Forelimb muscle (tissue), 1 donor: ENCODE data around the gene GNB5. TPM values are rescaled to one million over a fixed set of nuclear protein-coding genes. Genes with fewer than 3 reads are reported as not detected.

ENCODE experiments used
- DNase-seq: peaks from one replicate; pipeline ENCODE4 v3.0.0-alpha.2; 2013; ENCODE audit warnings: low read depth
- polyA plus RNA-seq: library from polyadenylated mRNA; unstranded; fragments of 120-200 nt; gene quantifications from one replicate; pipeline ENCODE4 v1.2.1, GENCODE V29; 2013; ENCODE audit not compliant: insufficient read length

GNB5 gene
- polyA plus RNA-seq, 1 donor, result 5.5 TPM

- no peak for DNase-seq
Observed at GRCh38 chr15:52144656-52145178, 46.5 kb downstream of the GNB5 start.

DNA sequence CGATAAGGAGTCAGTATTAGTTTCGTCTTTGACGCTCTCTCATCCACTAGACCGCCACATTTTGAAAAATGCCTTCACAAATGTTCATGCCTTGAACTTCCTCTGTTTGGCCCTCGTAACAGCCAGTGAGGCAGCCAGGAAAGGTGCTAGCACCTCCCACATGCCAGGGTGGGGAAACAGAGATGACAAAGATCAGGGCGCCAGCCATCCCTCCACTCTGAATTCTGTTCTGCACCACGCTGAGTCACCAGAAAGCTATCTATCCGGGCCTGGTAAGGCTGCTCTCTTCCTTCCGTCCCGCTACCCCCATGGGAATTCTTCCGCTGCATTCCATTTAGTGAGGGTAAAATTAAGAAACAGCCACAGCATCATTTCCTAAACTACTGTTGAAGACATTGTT lies 47.3 kb downstream of the GNB5 start:
- no peak for DNase-seq

DNA sequence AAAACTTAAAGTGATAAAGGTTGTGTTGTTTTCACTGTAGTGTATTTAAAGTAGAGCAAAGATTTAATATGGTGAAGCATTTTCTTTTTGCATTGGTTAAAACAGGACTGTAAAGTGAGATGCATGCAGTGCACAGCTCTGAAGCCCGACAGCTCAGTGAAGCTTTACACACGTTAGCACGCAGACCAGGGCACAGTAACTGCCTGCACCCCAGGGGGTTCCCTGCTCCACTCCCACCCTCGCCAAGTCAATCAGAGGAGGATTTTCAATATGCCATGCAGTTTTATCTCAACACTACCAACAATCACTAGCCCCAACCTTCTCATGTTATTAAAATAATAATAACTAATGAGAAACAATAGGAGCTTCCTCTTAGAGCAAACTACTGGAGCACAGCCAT lies 50.5 kb downstream of the GNB5 start:
- no peak for DNase-seq

DNA sequence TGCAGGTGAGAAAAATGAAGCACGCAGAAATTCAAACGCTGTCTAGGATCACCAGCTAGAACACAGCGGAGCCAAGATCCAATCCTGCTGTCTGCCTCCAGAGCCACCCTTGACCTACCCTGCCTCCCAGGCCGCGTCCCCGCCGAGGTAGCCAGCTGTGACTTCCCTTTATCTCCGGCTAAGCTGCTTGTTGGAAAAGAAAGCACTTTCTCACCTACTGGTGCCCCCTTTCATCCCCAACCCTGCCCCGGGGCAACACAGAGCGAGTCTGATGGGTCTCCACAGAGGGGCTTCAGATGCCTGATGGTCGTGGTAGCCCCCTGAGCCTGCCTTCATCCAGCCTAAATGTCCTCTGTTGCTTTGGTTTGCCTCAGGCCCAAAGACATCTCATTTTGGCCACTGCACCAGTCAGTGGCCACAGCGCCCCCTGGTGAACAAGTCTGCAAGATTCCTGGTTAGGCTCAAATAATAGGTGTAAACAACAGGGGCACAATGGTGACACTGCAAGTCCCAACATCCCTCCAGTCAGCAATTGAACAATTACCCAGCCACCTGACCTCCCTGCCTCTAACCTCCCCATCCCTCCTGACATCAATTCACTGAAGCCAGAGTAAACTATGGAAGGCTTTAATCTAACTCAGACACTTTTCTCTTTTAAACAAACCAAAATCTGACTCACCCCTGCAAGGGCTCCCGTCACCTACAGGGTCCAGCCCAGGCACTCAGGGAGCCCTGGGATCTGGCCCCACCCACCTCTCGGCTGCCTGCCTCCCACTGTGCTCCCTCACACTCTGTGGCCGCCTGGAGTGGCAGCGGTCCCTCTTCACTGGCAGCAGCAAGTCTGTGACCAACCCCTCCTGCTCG lies 51.4 kb downstream of the GNB5 start:
- no peak for DNase-seq

DNA sequence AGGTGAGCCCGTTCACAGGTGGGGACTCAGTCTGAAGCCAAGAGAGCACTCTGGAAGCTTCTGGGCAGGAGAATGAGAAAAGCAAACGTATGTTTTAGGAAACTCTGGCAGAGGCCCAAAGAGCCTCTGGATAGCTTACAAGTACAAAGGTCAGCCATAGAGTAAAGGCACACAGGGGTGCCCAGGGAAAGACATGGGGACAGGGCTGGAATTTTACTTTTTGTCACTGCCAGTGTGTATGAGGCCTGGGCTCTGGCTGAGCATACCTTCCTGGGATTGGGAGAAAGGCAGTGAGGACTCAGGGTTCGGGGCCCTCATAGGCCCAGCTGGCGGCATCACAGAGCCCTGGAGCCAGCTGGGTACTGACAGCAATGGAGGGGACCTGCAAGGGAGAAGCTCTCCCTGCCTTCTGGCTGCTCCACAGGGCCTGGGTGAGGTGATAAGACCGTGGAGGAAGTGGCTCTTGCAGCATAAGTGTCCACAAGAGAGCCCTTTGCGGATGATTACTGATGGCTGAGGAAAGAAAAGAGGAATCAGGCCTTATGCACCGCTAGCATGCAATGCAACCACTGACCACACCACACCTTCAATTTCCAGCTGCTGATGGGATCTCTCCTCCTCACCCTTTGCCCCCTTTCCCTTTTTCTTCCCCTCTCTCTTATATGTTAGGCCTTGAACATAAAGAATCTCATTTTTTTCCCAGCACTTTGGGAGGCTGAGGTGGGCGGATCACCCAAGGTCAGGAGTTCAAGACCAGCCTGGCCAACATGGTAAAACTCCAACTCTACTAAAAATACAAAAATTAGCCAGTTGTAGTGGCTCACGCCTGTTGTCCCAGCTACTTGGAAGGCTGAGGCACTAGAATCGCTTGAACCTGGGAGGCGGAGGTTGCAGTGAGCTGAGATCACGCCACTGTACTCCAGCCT lies 53.5 kb downstream of the GNB5 start:
- DNase-seq, result no peak

GRCh38 chr15:52136442-52136980 lies 54.7 kb downstream of the GNB5 start:
- DNase-seq, result no peak

GRCh38 chr15:52134502-52135144 lies 56.6 kb downstream of the GNB5 start:
- DNase-seq, result no peak

DNA sequence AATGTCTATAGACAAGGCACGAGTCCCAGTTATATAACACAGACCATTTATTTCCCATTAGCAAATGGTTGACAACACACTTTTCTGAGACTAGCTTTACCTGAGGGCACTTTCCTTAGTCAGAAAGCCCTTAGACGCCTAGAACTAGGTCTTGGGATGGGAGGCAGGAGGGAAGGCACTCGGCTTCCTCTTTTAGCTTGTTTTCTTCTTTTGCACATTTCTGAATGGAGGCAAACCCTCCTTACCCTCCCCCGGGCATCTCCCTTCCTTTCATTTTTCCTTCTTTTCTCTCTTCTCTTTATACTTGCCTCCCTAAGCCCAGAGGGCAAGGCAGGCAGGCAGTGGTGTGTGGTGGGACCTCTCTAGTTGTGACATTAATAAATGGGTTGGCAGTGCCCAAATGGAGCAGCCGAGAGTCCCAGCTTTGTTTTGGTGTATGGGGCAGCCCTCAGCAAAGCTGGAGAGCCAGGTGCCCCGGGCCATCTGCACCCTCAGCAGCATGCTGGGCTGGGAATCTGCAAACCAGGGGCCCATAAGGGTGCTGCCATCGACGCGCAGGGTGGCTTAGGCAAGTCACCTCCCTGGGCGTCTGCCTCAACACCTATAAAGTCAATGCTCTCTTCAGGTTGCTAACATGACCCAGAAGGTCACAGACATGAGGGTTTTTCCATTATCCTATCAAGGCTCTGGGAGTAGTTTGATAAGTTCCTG lies 57.5 kb downstream of the GNB5 start:
- no peak for DNase-seq

DNA sequence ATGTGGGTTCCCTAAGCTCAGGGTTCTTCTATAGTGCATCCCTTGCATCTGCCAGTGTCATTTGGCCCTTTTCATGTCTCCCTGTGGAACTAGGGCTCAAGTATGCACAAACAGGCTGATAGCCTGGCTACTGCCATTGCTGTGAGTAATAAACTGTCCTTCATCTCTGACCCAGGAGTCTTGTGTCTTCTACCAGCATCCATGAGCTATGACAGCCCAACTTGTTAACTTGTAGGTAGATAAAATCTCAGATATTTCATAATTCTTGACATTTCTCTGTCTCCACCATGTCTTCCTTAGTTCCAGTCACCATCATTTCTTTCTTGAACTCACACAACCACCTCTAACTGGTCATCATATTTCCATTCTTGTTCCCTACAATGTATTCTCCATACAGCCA lies 59.1 kb downstream of the GNB5 start:
- no peak for DNase-seq

DNA sequence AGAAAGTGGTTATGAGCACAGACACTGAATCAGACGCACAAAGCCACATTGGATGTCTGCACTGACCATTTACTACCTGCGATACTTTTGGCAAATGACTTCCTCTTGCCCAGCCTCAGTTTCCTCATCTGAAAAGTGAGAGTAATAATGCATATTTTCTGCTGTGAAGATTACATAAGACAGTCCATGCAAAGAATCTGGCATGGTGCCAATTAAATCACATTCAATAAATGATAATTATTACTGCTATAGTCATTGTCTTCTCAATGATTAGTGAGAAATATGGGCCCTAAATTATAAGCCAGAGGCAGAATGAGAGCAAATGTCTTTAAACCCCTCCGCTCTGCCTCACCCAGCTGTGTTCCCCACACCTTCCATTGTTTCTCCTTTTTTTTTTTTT lies 62.6 kb downstream of the GNB5 start:
- DNase-seq, result no peak

DNA sequence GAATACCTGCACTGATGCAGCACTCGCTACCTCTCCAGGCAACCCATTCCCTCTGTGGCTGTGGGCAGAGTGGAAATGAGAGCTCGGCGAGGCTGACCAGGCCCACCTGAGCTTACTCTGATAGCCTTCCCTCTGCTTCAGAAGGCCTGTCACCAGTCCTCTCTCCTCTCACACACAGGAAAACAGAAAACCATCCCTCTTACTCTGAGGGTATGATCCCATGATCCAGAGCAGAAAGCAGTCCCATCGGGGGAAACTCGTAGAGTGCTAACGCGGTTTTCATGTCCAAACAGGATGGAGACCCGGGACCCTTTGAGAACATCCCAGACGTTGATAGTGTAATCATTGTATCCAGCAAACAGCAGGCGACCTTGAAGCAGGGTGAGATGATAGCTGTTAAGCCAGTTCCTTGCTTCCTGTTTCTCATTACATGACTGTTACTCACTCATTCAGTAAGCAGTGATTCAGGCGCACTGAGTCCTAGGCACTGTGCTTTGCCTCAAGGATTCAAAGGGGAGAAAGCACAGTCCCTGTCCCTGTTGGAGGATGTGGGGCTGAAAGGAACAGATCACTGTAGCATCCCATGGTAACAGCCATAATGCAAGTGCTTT lies 66.8 kb downstream of the GNB5 start:
- no peak for DNase-seq

DNA sequence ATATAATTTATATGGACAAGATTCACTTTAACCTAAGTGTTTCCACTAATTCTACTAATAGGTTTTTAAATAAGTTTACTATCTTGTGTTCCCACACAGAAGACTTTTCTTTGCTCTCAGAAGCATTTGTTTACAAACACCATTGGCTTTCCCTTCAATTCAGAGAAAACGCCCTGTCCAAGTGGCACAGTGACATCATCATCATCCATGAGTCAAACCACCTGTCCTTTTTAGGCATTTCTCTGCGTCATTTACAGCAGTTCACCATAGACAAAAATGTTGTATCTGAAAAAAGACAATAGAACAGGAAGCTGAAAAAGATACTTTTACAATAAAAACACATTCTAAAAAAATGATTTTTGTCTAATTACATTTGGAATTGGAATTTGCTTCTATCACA lies 69.3 kb downstream of the GNB5 start:
- DNase-seq, result no peak

GRCh38 chr15:52121006-52121405 lies 70.2 kb downstream of the GNB5 start:
- no peak for DNase-seq

- no peak for DNase-seq
Observed at GRCh38 chr15:52120488-52120887, 70.7 kb downstream of the GNB5 start.

DNA sequence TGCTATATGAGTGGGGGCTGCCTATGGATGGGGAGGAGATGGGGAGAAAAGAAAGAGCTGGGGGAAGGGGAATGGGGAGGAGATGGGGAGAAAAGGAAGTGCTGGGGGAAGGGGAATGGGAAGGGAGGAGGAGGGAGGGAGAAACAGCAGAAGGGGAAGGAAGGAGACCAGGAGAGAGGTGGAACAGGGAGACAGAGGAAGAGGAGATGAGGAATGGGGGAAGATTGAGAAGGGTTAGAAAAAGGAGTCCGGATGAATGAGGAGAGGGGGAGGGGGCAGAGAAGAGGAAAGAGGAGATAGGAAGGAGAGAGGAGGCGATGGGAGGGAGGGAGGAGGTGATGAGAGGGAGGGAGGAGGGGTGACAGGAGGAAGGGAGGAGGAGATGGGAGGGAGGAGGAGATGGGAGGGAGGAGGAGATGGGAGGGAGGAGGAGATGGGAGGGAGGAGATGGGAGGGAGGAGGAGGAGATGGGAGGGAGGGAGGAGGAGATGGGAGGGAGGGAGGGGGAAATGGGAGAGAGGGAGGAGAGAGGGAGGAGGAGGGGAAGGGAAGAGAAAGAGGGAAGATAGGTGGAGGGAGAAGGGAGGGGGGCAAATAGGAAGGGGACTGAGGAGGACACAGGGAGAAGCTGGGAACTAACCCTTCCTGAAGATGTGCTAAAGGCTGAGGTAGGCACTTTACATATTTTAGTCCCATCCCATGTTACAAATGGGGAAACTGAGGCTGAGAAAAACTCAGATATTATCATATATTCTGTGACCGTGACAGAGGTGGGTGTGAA lies 72.0 kb downstream of the GNB5 start:
- DNase-seq, result no peak

DNA sequence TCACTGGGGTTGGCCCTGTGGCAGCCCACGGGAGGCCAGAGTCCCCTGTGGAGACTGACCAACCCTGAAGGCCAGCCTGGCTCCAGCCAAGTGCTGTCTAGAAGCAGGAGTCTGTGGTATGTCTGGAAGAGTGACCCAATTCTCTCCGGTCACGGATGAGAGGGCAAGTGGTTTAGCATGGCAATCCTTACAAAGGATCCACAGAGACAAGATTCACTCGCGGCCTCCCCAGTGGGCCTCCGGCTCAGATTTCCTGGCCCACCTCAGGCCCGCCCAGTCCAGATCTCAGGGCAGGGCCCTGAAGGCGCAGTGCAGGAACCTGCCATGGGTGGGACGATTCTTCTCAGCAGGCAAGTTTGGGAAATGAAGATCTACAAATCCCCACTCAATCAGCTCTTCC lies 73.6 kb downstream of the GNB5 start:
- no peak for DNase-seq

GRCh38 chr15:52115598-52116427 lies 75.4 kb downstream of the GNB5 start:
- DNase-seq, result no peak

DNA sequence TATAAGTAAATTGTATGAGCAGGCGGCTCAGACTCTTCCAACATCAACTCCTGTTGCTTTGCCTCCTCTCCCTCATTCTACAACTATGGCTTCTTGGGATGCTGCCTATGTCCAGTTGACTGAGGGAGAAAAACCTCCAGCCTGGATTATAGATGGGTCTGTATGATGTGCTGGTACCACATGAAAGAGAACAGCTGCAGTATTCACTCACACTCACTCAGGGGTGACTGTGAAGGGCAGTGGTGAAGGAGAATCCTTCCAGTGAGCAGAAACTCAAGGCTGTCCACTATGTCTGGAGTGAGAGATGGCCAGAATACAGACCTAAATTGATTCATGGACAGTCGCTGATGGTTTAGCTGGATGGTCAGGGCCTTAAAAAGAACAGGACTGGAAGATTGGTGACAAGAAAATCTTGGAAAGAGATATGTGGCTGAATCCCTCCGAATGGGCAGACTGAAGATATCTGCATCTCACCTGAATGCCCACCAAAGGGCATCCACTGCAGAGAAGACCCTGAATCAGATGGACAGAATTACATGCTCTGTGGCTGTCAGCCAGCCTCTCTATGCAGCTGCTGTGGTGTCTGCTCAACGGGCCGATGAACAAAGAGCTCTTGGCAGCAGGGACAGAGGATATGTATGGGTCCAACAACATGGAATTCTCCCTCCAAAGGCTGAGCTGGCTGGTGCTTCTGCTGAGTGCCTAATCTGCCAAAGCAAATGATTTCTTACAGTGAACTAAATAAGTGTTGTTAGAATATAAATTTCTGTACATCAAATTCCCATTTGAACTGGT lies 76.7 kb downstream of the GNB5 start:
- no peak for DNase-seq
